ENCODE measurements around the gene SPTBN5. TPM values are rescaled to one million over a fixed set of nuclear protein-coding genes. Genes with fewer than 3 reads are reported as not detected.

Gene SPTBN5
- total and polyA plus RNA-seq, 10 of the 15 experiments (the other 5 are each of a cell fraction or from before 2014, with no cell fraction given) = under 0.01 to 0.18 (median 0.04) TPM; not detected in 4

DNA sequence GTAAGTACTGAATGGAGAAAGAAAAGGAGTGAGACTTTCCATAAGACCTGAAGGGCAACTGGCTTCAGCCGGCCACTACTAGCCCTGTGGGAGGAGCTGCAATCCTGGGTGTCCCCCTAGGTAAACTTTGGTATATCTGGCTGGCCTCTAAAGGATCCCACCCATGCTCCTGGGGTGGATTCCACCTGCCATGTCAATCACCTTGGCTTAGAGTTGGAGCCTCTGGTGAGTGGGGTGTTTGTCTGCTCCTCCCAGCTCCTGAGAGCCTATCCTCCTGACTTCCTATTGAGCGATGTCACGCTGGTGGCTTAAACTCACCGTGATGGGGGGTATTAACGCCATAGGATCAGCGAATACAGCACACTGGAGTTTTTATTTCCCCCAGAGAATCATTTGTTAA lies 2.6 kb downstream of the SPTBN5 start:
- no TSS peak for BruUV-seq (replicated peaks)
- ChIA-PET RAD21 (ENCODE audit: unreplicated experiment) (no interaction called here), CTCF (no interaction called here), POLR2A (no interaction called here), SMC1A (ENCODE audit: uncharacterized antibody, unreplicated experiment) (no interaction called here)
- Histone ChIP-seq H3K27me3 (replicated peaks in 1 of 2; ENCODE audit: control insufficient read depth in 2 of 2, insufficient read depth in 2 of 2, low read length in 1 of 2) (no peaks in the 10 kb centered on the region), H3K36me3 (ENCODE audit: control insufficient read depth in 2 of 2, insufficient read depth in 2 of 2, low read length in 1 of 2) (no peaks in the 10 kb centered on the region), H3K79me2 (ENCODE audit: control insufficient read depth, insufficient read depth, low read length) (no peaks in the 10 kb centered on the region), H3K9me3 (replicated peaks; ENCODE audit: control insufficient read depth, insufficient read depth, low read length) (no peaks in the 10 kb centered on the region), H3K9ac (ENCODE audit: control insufficient read depth, insufficient read depth, low read length) (no peak overlapping the region), H3K4me1 (ENCODE audit: control insufficient read depth, insufficient read depth, low read length) (peaks cover 19% of the 10 kb centered on the region), H3K4me3 (no peak overlapping the region), H2AFZ (ENCODE audit: control insufficient read depth, low read depth, low read length) (no peak overlapping the region), H3K4me2 (ENCODE audit: control insufficient read depth, insufficient read depth) (no peak overlapping the region), H3K27ac (ENCODE audit: control insufficient read depth, insufficient read depth) (no peak overlapping the region), H4K20me1 (ENCODE audit: control insufficient read depth, insufficient read depth) (no peaks in the 10 kb centered on the region)
- 84% methylated on average over 6 of the region's 6 CpGs for WGBS (ENCODE audit: insufficient coverage, insufficient replicate concordance, low lambda C conversion rate, missing lambda C conversion rate)
- intact Hi-C loops (cut with micrococcal nuclease; ENCODE audit: unreplicated experiment) (no loop called here), in situ Hi-C loops (cut with MboI) (no loop called here)
- no peak for ATAC-seq
- FAIRE-seq = no peak
- no peak for TF ChIP-seq JUNB (IDR thresholded peaks at IDR 0.05)
- TF ChIP-seq FOXM1 (IDR thresholded peaks at IDR 0.05; ENCODE audit: low read depth, low read length) = no peak
- TF ChIP-seq ZSCAN29 (IDR thresholded peaks at IDR 0.05) = no peak
- no peak for TF ChIP-seq CBX3 (IDR thresholded peaks at IDR 0.05; ENCODE audit: borderline replicate concordance, low read depth)
- TF ChIP-seq, protein P1, sequence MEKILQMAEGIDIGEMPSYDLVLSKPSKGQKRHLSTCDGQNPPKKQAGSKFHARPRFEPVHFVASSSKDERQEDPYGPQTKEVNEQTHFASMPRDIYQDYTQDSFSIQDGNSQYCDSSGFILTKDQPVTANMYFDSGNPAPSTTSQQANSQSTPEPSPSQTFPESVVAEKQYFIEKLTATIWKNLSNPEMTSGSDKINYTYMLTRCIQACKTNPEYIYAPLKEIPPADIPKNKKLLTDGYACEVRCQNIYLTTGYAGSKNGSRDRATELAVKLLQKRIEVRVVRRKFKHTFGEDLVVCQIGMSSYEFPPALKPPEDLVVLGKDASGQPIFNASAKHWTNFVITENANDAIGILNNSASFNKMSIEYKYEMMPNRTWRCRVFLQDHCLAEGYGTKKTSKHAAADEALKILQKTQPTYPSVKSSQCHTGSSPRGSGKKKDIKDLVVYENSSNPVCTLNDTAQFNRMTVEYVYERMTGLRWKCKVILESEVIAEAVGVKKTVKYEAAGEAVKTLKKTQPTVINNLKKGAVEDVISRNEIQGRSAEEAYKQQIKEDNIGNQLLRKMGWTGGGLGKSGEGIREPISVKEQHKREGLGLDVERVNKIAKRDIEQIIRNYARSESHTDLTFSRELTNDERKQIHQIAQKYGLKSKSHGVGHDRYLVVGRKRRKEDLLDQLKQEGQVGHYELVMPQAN (conservative IDR thresholded peaks at IDR 0.05) = no peak
- TF ChIP-seq ZNF217 (IDR thresholded peaks at IDR 0.05) = no peak
- no peak for TF ChIP-seq CREB1 (IDR thresholded peaks at IDR 0.05; ENCODE audit: low read depth)
- TF ChIP-seq, protein P2, sequence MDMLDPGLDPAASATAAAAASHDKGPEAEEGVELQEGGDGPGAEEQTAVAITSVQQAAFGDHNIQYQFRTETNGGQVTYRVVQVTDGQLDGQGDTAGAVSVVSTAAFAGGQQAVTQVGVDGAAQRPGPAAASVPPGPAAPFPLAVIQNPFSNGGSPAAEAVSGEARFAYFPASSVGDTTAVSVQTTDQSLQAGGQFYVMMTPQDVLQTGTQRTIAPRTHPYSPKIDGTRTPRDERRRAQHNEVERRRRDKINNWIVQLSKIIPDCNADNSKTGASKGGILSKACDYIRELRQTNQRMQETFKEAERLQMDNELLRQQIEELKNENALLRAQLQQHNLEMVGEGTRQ (IDR thresholded peaks at IDR 0.05; ENCODE audit: borderline replicate concordance, low read depth, low read length) = no peak
- TF ChIP-seq MTA3 (IDR thresholded peaks at IDR 0.05; ENCODE audit: borderline replicate concordance, low read length) = no peak
- TF ChIP-seq SIX5 (IDR thresholded peaks at IDR 0.05; ENCODE audit: low read depth, low read length, severe bottlenecking) = no peak
- TF ChIP-seq E2F4 (IDR thresholded peaks at IDR 0.05; ENCODE audit: low read depth, low read length) = no peak
- no peak for TF ChIP-seq POU2F2 (IDR thresholded peaks at IDR 0.05; ENCODE audit: borderline replicate concordance, low read depth, low read length)
- no peak for TF ChIP-seq SMAD5 (IDR thresholded peaks at IDR 0.05; ENCODE audit: low read depth)
- no peak for TF ChIP-seq RCOR1 (conservative IDR thresholded peaks at IDR 0.05; ENCODE audit: low read depth, low read length)
- no peak for TF ChIP-seq JUND (IDR thresholded peaks at IDR 0.05; ENCODE audit: low read depth, low read length)
- TF ChIP-seq, protein P3, sequence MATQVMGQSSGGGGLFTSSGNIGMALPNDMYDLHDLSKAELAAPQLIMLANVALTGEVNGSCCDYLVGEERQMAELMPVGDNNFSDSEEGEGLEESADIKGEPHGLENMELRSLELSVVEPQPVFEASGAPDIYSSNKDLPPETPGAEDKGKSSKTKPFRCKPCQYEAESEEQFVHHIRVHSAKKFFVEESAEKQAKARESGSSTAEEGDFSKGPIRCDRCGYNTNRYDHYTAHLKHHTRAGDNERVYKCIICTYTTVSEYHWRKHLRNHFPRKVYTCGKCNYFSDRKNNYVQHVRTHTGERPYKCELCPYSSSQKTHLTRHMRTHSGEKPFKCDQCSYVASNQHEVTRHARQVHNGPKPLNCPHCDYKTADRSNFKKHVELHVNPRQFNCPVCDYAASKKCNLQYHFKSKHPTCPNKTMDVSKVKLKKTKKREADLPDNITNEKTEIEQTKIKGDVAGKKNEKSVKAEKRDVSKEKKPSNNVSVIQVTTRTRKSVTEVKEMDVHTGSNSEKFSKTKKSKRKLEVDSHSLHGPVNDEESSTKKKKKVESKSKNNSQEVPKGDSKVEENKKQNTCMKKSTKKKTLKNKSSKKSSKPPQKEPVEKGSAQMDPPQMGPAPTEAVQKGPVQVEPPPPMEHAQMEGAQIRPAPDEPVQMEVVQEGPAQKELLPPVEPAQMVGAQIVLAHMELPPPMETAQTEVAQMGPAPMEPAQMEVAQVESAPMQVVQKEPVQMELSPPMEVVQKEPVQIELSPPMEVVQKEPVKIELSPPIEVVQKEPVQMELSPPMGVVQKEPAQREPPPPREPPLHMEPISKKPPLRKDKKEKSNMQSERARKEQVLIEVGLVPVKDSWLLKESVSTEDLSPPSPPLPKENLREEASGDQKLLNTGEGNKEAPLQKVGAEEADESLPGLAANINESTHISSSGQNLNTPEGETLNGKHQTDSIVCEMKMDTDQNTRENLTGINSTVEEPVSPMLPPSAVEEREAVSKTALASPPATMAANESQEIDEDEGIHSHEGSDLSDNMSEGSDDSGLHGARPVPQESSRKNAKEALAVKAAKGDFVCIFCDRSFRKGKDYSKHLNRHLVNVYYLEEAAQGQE (IDR thresholded peaks at IDR 0.05; ENCODE audit: low read depth, low read length) = no peak
- TF ChIP-seq RELA (IDR thresholded peaks at IDR 0.05; ENCODE audit: borderline replicate concordance, partially characterized antibody) = no peak
- no peak for TF ChIP-seq SREBF2 (IDR thresholded peaks at IDR 0.05; ENCODE audit: low read length)
- DNase-seq (ENCODE audit: low read depth, low spot score) = no peak

Data from GM12878 (cell line).